Stimulated activated CD4-positive, alpha-beta T cell treated with anti-CD3 and anti-CD28 coated beads, Interleukin-2, amount 100 ng/mL, for 24 hours (primary cell): Measurements from ENCODE around the gene EVA1C.
"Not testable (repeated sequence)": the region's sequence is repeated elsewhere in the genome, so short reads cannot be mapped to it uniquely, and the experiment has no call there.

Experiments
- DNase-seq, 2 donors: peaks; one replicate each; pipeline ENCODE4 v3.0.0-alpha.2; 2020

EVA1C gene

DNA sequence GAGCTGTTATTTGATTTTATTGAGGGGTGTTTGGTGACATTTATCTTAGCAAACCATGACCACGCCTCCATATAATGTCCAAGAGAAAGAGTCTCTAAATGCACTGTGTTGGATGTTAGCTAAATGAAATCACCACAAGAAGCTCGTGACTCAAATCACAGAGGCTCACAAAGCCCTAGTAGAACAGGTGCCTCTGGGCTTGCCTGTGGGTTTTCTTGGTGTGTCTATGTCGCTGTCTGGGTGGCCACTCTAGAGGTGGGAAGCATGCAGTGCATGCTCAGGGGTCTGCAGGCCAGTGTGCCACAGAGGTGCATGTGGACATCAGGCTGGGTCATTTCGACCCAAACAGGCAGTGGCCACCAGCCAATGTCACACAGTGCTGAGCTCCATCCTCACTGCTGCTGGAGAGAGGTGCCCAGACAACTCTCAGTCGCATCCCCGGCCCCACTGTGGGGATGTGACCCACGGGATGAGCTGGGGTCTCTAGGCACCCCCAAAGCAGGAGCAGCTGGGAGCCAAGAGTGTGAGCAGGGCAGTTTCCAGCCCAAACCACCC, 94.0 kb downstream of the EVA1C start:
- not testable (repeated sequence) for DNase-seq

- DNase-seq, result no peak
These were observed 94.9 kb downstream of the EVA1C start for GRCh38 chr21:32507342-32507919.

DNA sequence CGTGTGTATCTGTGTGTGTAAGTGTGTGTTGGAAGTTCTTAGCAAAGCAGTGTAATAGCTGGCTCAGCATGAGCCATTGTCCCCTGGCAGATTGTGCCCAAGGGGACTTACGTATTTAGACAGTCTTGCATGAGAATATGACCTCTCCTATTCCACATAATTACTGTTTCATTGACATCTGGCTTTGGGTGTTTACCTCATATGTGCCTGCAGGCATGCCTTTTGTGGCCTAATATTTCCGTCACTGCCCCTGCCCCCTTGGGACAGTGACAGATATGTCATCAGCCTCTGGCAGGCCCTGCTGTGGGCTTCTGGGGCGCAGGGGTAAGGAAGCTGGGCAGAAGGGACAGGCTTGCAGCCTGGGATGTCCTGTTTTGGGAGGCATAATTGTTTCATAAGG, 95.5 kb downstream of the EVA1C start:
- not testable (repeated sequence) for DNase-seq

- no peak for DNase-seq
These were observed 96.1 kb downstream of the EVA1C start for GRCh38 chr21:32508558-32508957.

GRCh38 chr21:32508975-32509374, 96.5 kb downstream of the EVA1C start:
- DNase-seq, result not testable (repeated sequence)

GRCh38 chr21:32514275-32515055, 102.0 kb downstream of the EVA1C start:
- no peak for DNase-seq

GRCh38 chr21:32515874-32516273, 103.4 kb downstream of the EVA1C start:
- DNase-seq, result no peak

- no peak for DNase-seq
These were observed 104.5 kb downstream of the EVA1C start for GRCh38 chr21:32516756-32517649.

GRCh38 chr21:32519945-32520874, 107.7 kb downstream of the EVA1C start:
- no peak for DNase-seq

DNA sequence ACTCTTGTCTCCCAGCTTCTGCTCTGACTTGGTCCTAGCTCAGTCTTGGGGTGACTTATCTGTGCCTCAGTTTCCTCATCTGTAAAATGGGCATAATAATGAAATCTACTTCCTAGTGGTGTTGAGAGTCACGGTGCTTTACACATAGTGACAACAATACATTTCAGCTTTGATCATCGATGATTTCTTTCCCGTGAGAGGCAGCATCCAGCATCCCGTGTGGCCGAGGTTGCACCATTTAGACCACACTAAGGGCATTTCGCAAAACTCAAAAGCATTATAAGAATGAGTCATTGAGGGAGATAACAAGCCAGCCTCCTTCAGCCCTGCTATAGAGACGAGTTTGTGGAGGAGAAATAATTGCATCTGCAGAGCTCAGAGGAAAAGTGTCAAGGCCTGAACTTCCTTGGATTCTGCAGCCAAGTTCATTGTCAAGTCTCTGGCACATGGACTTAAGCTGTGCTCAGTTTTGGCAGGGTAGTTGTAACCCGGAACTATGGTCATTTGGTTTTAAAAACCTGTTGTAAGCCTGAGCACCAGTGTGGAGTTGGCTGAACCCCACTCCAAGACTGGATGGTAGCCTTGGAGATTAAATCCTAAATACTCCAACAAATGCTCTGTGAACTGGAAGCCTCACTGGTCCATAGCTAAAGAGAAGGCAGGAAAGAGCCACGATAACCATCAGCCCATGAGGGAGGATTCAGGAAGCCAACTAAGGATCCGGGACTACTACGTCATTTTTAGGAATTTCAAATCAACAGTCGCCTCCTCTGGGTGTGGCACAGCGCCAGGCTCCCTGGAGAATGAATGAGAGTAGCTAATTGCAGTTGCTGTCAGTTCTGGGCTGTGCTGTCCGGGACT, 108.6 kb downstream of the EVA1C start:
- DNase-seq, result no peak

GRCh38 chr21:32521736-32522355, 109.3 kb downstream of the EVA1C start:
- DNase-seq, result no peak

DNA sequence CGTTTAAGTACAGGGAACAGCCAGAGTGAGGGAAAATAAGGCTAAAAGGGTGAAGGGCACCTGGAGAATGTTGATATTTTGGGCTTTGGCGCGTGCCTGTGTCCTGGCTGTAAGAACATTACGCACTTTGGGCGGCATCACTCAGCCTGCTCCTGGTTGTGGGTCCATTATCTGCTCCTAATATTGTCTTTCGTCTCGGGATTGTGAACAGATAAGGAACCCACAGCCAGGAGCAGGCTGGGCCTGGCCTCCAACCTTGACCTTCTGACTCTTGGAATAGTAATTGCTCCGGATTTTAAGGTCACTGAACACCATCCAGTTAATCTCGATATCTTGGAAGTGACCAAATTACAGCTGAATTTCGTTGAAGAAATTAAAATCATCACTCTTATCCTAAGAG, 111.0 kb downstream of the EVA1C start:
- DNase-seq, result no peak

DNA sequence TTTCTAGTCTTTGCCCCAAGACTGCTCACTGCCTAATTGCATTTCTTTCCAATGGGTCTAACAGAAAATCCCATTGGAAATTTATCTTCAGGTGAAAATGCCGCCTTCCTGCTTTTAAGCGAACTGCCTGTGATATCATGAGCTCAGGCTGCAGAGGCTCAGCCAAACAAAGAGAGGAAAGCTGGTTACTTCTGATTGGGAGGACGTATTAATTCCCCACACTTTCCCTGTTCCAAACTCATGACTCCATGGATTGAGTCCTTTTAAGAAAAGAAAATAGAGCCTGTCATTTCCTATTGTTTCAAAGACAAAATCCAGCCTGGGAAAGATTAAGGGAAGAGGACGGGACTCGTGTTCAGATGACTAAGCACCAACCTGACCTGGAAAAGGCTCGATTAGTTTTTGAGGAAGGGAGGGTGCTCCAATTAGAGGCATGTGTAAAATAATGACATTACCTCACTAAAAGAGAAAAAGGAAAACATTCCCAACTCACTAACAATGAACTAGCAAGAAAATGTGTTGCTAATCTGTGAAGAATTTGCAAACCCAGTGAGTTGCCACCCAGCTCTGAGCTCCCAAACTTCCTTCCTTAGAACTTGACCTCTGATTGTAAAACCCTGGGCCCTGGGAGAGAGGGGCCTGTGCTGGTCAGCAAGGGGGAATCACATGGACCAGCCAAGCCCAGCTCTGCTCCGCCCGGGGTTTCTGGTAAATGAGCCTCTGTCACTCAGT, 111.6 kb downstream of the EVA1C start:
- DNase-seq, result no peak

DNA sequence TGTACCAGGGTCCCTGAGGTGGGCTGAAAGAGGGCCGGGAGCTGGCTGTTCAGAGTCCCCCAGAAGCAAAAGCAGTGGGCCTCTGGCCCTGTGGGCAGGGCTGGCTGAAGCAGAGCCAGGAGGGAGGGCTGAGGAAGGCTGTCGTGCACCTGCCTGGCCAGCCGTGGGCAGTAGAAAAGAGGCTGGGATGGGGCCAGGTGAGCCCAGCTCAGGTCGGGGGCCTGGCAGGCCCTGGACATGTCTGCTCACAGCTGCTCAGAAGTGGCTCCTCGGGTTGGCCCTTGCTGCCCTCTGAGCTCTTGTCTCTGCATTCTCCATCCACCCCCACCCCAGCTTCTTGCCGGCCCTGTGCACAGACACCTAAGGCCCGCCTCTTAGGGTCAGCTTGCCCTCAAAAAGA, 112.8 kb downstream of the EVA1C start:
- no peak for DNase-seq

DNA sequence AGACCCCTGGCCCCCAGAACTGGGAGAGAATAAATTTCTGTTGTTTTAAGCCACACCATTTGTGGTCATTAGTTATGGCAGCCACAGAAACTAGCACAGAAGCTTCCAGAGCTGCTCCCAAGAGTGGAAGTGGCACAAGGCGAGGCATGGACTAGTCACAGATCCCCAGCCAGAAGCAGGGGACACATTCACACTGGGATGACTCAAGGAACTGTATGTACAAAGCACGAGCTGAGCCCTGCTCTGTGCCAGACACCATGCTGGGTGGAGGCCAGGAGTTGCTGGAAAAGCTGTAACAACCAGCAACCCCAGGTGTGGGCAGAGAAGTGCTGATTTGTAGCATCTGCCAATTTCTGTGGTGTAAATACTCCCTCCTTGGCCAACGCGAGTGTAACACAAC, 117.2 kb downstream of the EVA1C start:
- DNase-seq, result no peak

GRCh38 chr21:32530809-32531208, 118.3 kb downstream of the EVA1C start:
- not testable (repeated sequence) for DNase-seq

DNA sequence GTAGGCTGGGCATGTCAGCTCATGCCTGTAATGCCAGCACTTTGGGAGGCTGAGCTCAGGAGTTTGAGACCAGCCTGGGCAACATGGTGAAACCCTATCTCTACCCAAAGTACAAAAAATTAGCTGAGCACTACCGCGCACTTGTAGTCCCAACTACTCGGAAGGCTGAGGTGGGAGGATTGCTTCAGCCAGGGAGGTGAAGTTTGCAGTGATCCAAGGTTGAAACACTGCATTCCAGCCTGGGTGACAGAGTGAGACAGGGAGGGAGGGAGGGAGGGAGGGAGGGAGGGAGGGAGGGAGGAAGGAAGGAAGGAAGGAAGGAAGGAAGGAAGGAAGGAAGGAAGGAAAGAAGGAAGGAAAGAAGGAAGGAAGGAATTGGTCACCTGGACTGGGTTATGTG, 119.1 kb downstream of the EVA1C start:
- DNase-seq, result not testable (repeated sequence)

DNA sequence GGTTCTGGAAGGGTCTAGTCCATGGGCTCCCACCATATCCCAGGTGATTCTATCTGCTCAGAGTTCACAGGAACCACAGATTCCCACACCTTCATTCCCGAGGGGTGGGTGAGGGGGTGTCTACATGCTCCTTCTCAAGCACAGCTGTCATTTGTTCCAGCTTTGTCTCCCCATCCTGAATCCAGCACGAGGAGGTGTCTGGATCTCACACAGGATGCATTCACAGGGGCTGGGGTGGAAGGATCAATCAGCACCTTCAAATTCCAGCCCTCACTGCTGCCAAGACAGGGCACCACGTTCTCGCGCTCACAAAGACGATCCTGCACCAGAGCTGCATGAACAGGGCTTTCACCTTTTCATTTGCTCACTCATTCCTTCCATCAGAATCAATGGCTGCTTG, 120.1 kb downstream of the EVA1C start:
- no peak for DNase-seq

- DNase-seq, result no peak
These were observed 120.5 kb downstream of the EVA1C start for GRCh38 chr21:32533053-32533452.

DNA sequence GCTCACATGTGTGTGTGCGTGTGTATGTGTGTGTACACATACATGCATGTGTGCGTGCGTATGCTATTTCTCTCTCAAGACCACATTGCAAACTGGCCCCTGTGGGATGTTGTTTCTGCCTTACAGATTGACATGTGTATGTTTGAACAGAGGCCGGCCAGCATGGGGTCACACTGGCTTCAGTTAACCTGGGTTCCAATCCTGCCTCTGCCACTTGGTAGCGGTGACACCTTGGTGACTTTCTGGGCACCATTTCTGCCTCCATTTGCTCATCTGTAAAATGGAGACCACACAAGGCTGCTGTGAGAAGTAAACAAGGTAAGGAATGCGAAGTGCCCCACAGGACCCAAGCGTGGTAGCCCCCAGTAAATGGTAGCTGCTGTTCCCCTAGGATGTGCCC, 121.1 kb downstream of the EVA1C start:
- no peak for DNase-seq
